Thyroid gland (tissue), 4 donors: ENCODE results near the gene MAGI2. TPM values are rescaled to one million over a fixed set of nuclear protein-coding genes. Genes with fewer than 3 reads are reported as not detected.

Experiments
- DNase-seq, 2 donors: peaks; one replicate each; pipeline ENCODE4 v3.0.0-alpha.2; 2019
- H3K27ac ChIP-seq, 3 donors: fragments of 200-600 bp; sonication (generic); 1 replicate in 2 of 3; 2 replicates in 1 of 3; pipeline ENCODE4 v1.5.1; 2016 to 2019; ENCODE audit warnings: mild to moderate bottlenecking in 1 of 3, moderate library complexity in 1 of 3
- H3K27me3 ChIP-seq: fragments of 200-600 bp; sonication (generic); one replicate; pipeline ENCODE4 v1.5.1; 2019
- H3K36me3 ChIP-seq, 2 donors: fragments of 200-600 bp; sonication (generic); one replicate each; pipeline ENCODE4 v1.5.1; 2016 to 2019
- H3K4me1 ChIP-seq, 2 donors: fragments of 200-600 bp; sonication (generic); one replicate each; pipeline ENCODE4 v1.5.1; 2017 to 2019
- H3K4me3 ChIP-seq, 3 donors: fragments of 200-600 bp; sonication (generic); replicated peaks in 1 of 3; 1 replicate in 2 of 3; 2 replicates in 1 of 3; pipeline ENCODE4 v1.5.1; 2016; ENCODE audit warnings: mild to moderate bottlenecking in 1 of 3
- H3K9me3 ChIP-seq: fragments of 200-600 bp; sonication (generic); one replicate; pipeline ENCODE4 v1.5.1; 2017
- POLR2A ChIP-seq, 2 donors: fragments of 450-650 bp; IDR thresholded peaks; one replicate each; pipeline ENCODE4 v1.6.1; 2017; ENCODE audit warnings: antibody characterized with exemption in 2 of 2, mild to moderate bottlenecking in 2 of 2, moderate library complexity in 1 of 2
- WGBS, 2 donors: methylation state at CpG; one replicate each; pipeline ENCODE4 v1.1.5; 2017; 5-methylcytosine and 5-hydroxymethylcytosine counted together
- intact Hi-C: fragments of 100-400 bp; cut with DNase I; formaldehyde crosslinking; loops from one replicate; pipeline ENCODE4 v1.15.1; 2023
- total RNA-seq, 4 donors: library from RNA; depleted of rRNA; stranded (reverse); fragments of >200 nt; gene quantifications; one replicate each; pipeline ENCODE4 v1.2.3, GENCODE V29; 2016
- TF ChIP-seq, protein P1 (sequence below), 6 experiments: fragments of 200-600 bp in 3 of 6; fragments of 450-650 bp in 3 of 6; sonication (generic) in 3 of 6; IDR thresholded peaks; one replicate each; pipeline ENCODE4 v1.5.1; 2016 to 2019; ENCODE audit warnings: antibody characterized with exemption in 6 of 6, mild to moderate bottlenecking in 2 of 6, inconsistent platforms in 1 of 6, moderate library complexity in 1 of 6

Gene MAGI2
- total RNA-seq, 4 donors from 2014 or later = 20.7 to 31.1 (median 26.0) TPM

DNA sequence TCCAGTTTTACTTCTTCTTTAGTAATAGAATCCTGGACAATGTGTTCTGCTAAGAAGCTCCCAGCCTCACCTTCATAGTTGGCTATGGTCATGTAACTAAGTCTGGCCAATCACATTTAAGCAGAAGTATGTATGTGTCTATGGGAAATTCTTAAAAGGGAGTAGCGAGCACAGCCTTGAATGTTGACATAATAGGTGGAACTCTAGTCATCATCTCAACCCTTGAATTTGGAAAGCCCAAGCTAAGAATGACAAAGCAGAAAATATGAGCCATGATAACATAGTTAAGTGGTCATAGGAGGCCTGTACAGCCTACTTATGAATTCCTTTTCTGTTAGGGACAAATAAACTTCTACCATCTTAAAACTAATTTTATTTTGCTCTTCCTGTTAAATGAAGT lies 134.1 kb downstream of the MAGI2 start:
- DNase-seq = no peak
- H3K27ac ChIP-seq = no peak overlapping the region
- no peaks in the 10 kb centered on the region for H3K4me1 ChIP-seq
- H3K4me3 ChIP-seq = no peak overlapping the region
- WGBS, 2 donors = 84 to 89% methylated on average over 1 of the region's 1 CpG
- no peaks in the 10 kb centered on the region for H3K36me3 ChIP-seq
- no peaks in the 10 kb centered on the region for H3K9me3 ChIP-seq
- TF ChIP-seq, protein P1, sequence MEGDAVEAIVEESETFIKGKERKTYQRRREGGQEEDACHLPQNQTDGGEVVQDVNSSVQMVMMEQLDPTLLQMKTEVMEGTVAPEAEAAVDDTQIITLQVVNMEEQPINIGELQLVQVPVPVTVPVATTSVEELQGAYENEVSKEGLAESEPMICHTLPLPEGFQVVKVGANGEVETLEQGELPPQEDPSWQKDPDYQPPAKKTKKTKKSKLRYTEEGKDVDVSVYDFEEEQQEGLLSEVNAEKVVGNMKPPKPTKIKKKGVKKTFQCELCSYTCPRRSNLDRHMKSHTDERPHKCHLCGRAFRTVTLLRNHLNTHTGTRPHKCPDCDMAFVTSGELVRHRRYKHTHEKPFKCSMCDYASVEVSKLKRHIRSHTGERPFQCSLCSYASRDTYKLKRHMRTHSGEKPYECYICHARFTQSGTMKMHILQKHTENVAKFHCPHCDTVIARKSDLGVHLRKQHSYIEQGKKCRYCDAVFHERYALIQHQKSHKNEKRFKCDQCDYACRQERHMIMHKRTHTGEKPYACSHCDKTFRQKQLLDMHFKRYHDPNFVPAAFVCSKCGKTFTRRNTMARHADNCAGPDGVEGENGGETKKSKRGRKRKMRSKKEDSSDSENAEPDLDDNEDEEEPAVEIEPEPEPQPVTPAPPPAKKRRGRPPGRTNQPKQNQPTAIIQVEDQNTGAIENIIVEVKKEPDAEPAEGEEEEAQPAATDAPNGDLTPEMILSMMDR (IDR thresholded peaks at IDR 0.05) = no peak
- no peak for TF ChIP-seq POLR2A (IDR thresholded peaks at IDR 0.05)
- no peaks in the 10 kb centered on the region for H3K27me3 ChIP-seq
- intact Hi-C loops = no loop called here

GRCh38 chr7:79317728-79318127 lies 135.7 kb downstream of the MAGI2 start:
- H3K4me1 ChIP-seq = no peaks in the 10 kb centered on the region

GRCh38 chr7:79312022-79312421 lies 141.4 kb downstream of the MAGI2 start:
- intact Hi-C loops = no loop called here
- Histone ChIP-seq H3K27me3 (no peaks in the 10 kb centered on the region), H3K4me3 (no peak overlapping the region), H3K4me1 (peaks cover 4 to 7% of the 10 kb centered on the region in 2 donors), H3K36me3 (no peaks in the 10 kb centered on the region), H3K27ac (no peak overlapping the region), H3K9me3 (no peaks in the 10 kb centered on the region)
- TF ChIP-seq, protein P1 (IDR thresholded peaks at IDR 0.05) = no peak
- TF ChIP-seq POLR2A (IDR thresholded peaks at IDR 0.05) = no peak
- WGBS, 2 donors = 99% methylated on average over 3 of the region's 3 CpGs
- DNase-seq = no peak

More at GRCh38 chr7:79317728-79318127, 135.7 kb downstream of the MAGI2 start:
- intact Hi-C loops = no loop called here
- no peak for DNase-seq
- Histone ChIP-seq H3K27me3 (no peaks in the 10 kb centered on the region), H3K36me3 (no peaks in the 10 kb centered on the region), H3K9me3 (no peaks in the 10 kb centered on the region), H3K4me3 (no peak overlapping the region), H3K27ac (no peak overlapping the region)
- TF ChIP-seq, protein P1 (IDR thresholded peaks at IDR 0.05) = no peak
- WGBS, 2 donors = 80 to 81% methylated on average over 2 of the region's 2 CpGs

- no peak overlapping the region for H3K27ac ChIP-seq
- H3K4me1 ChIP-seq = peaks cover 4 to 7% of the 10 kb centered on the region in 2 donors
- DNase-seq = peak; percentile 48 to 51
- intact Hi-C loops = no loop called here
- H3K36me3 ChIP-seq = no peaks in the 10 kb centered on the region
- H3K9me3 ChIP-seq = no peaks in the 10 kb centered on the region
- no peaks in the 10 kb centered on the region for H3K27me3 ChIP-seq
- WGBS, 2 donors = 40 to 50% methylated on average over 4 of the region's 4 CpGs
- TF ChIP-seq POLR2A (IDR thresholded peaks at IDR 0.05) = no peak
- TF ChIP-seq, protein P1 (IDR thresholded peaks at IDR 0.05) = peak in 5 of 6 experiments; percentile 3 to 40 (median 31)
- H3K4me3 ChIP-seq = no peak overlapping the region
These were observed 145.3 kb downstream of the MAGI2 start for GRCh38 chr7:79308192-79308591.

- no peaks in the 10 kb centered on the region for H3K36me3 ChIP-seq
- no peak for DNase-seq
- intact Hi-C loops = no loop called here
- no peaks in the 10 kb centered on the region for H3K27me3 ChIP-seq
- no peak overlapping the region for H3K4me3 ChIP-seq
- TF ChIP-seq, protein P1 (IDR thresholded peaks at IDR 0.05) = no peak
- no peak for TF ChIP-seq POLR2A (IDR thresholded peaks at IDR 0.05)
- H3K27ac ChIP-seq = no peak overlapping the region
- 95% methylated on average over 3 of the region's 3 CpGs for WGBS, 2 donors
- H3K9me3 ChIP-seq = no peaks in the 10 kb centered on the region
- peaks cover 4 to 7% of the 10 kb centered on the region in 2 donors for H3K4me1 ChIP-seq
These were observed 146.1 kb downstream of the MAGI2 start for GRCh38 chr7:79307376-79307775.
